ENCODE measurements around the gene BCORL1.

Gene BCORL1

DNA sequence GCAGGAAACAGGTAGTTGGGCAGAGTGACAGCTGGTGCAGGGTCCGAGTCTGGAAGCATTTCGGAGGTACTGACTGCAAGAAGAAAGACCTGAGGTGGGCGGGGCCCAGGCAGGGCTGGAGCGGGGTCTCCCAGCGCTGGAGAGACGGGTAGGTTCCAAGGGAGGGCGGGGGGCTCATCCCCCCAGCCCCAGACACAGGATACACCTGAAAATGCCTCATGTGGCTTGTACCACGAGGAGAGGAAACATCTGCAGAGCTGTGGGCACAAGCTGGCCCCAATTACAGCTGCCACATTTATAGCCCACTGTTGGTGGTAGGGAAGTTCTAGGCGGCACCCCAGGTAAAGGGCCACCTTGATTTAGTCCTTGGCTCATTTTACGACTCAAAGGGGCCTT lies 89.9 kb downstream of the BCORL1 start:
- no peak for DNase-seq

DNA sequence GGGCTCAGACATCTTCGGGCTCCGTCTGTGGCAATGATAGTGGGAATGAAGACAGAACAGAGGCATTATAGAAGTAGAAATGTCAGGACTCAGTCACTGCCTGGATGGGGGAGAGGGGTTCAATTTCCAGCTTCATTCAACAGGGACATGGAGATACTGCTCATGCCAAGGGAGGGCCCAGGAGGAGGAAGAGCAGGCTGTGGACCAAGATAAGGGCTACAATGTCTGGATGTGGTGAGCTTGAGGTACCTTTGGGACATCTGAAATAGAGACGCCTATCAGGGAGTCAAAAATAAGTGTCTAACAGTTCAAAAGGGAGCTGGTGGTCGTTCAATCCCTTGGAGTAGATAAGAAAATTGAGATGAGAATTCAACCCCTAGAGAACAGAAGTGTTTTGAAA lies 93.3 kb downstream of the BCORL1 start:
- DNase-seq, result no peak

- no peak for DNase-seq
These were observed 97.5 kb downstream of the BCORL1 start for GRCh38 chrX:130079824-130080406.

- DNase-seq, result no peak
These were observed 98.4 kb downstream of the BCORL1 start for GRCh38 chrX:130080791-130081367.

DNA sequence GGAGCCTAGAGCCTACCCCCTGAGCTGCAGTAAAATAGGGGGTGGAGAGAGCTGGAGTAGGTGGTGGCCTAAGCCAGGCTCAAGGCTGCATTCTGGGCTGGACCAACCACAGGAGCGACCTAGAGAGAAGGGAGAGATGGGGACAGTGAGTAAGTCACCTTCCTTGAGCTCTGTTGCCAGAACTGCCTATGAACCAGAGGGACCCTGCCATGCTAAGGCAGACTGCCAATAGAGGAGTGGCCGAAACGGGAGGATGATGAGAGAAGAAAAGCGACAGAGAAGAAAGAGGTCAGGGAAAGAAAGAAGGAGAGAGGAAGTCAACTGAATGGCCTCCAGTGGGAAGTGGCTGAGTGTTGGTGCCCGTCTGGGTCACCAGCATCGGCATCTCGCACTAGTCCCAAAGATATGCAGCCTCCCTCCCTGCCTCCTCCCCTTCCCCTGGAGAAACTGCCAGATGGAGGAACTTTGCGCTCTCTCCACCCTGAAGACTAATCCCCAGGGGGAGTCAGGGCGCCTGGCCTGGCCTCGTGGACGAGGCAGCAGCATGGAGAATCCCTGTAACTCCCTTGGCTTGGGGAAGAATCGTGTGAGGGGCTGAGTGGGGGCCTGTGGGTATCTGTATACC lies 99.1 kb downstream of the BCORL1 start:
- no peak for DNase-seq

DNA sequence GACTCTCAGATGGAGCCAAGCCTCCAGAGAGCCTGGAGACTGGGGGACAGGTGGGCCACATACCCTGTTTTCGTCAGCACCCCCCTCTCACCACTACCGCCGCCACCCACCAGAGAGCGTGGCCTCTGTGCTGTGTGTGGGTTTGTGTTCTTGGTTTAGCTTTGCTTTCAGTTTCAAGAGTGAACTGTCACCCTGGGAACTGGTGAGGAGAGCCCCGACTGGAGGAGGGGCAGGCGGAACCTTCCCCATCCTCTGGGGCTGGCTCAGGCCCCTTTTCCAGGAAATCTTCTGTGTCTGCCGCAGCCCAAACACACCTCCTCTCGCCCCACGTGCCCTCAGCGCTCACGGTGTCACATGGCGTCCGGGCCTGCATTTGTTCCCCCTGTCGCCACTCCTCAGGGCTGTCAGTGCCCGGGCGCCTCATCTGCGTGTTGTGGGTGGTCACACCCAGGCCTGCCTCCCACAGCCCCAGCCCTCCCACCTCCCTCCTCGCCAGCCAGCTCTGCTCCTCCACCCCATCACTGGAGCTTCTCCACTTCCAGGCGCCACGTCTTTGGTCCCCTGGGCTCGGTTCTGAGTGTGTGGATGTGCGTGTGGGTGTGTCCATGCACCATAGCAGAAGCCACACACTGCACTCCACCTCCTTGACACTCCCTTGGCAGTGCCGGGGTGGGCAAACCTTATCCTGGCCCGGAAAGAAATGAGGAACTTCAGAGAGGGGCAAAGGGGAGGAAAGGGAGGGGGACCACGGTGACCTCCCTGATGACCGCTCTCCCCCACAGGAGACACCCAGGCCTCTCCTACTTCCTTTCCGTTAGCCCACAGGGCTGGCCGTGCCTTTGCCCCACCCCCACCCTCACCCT lies 100.0 kb downstream of the BCORL1 start:
- no peak for DNase-seq

GRCh38 chrX:130083107-130083490 lies 100.7 kb downstream of the BCORL1 start:
- DNase-seq, result no peak

GRCh38 chrX:130083656-130084382 lies 101.4 kb downstream of the BCORL1 start:
- no peak for DNase-seq

DNA sequence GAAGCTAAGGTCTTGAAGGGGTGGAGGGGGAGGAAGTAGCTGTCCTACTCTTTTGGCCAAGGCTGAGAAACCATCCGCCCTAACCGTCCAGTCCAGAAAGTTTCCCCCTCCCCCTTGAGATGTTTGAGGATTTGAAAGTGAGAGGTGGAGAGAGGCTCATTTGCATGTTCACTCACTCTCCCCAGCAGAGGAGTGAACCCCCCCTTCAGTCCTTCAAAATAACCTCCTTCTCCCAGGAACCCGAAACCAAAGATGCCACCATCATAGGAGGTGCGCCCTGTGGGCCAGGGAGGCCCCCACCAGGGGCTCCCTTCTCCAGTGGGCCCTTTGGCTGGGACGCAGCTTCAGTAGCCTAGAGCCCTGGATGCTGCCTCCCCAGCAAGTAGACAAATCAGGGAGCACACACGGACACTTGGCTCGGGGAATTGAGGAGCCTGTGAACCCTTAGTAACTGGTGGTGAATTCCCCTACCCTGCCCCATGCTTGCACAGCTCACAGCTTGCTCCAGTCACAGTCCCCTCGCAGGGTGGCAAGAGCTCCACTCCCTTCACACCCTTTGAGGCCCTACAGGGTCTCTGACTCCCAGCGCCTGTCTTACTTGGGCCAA lies 102.3 kb downstream of the BCORL1 start:
- DNase-seq, result no peak

DNA sequence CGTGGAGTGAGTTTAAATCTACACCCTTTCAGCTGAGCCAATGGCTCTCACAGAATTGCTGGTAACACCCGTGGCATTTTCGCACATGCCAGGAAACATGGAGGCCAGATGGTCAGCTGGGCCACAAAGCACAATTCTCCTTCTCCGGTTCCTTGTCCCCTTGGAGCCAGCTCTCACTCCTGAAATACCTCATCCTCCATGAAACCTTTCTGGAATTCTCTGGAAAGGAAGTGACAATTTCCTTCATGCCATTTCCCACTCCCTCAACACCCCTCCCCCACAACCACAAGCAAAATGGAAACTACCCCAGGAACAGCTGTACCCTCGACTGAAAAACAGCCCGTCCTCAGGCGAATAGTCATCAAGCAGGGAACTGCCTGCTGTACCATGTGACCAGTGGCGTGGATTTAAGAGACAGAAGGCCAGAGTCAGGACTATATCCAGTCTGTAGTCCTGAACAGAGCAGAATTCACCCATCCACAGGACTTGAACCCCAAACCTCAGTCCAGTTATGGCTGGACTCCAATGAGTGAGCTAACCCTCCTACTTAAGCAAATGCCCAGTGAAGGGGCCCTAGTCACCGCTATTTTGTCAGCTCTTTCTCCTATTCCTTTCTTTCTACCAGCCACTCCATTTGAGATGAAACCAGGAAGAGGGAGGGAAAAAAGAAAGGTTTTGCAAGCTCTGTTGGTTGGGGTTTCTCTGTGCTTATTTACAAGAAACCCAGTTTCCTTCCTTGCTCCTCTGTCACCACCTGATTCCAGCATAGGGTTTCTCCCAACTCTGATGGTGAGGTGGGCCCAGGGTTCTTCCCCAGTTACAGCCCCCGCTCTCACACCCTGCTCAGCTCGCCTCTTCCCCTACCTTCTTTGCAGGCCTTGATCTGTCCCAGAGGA lies 103.4 kb downstream of the BCORL1 start:
- DNase-seq, result no peak

DNA sequence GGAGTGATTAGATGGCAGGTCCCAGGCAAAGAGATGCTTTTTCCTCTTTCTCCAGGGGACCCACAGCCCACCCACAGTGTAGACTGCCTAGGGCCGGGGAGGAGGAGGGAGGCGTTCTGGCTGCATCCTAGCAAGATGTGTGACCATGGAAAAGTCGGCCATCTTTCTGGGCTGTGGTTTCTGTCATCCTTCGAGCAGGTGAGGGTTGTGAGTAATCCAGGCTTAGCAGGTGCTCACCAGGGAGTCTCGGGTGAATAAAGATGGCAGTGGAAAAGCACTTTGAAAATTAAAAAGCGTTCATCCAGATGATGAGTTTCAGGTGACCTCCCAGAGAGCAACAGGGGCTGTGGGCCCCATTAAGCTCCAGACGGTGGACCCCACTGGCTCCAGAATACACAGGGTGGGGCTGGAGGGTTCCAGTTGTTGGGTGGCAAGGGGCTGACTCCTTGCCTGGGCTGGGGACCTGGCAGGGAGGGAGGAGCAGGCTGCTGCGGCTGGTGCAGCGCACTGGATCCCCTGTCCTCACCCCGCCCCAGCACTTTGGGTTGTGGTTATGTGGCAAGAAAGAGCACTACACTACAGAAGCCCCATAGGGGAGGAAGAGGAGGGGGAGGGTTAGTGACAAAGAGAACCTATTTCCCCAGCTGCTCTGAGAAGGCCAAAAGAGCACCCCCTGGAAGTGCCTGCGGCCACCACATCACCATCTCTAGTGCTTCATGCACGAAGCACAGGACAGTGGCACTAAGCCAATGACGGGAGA lies 104.2 kb downstream of the BCORL1 start:
- DNase-seq, result peak; percentile 55

- DNase-seq, result no peak
These were observed 107.9 kb downstream of the BCORL1 start for GRCh38 chrX:130090364-130090763.

GRCh38 chrX:130091980-130092522 lies 109.6 kb downstream of the BCORL1 start:
- no peak for DNase-seq

GRCh38 chrX:130093271-130093670 lies 110.8 kb downstream of the BCORL1 start:
- DNase-seq, result no peak

DNA sequence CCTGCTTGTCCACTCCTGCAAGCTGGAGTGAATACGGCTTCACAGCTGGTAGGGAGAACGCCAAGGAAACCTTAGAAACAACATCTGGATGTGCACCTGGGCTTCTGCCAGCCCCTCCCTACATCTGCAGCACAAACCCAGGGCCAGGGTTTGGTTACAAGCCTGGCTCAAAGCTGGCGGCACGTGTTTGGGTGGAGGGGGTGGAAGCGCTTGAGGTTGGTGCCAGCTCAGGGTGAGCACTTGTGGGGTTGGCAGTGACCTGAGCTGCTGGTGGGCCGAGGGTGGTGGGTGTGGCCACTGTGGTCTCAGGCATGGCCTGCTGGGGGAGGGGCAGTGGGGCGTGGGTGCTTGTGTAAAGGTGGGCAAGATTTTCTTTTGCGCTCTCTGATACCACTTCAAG lies 112.3 kb downstream of the BCORL1 start:
- no peak for DNase-seq

- no peak for DNase-seq
These were observed 113.0 kb downstream of the BCORL1 start for GRCh38 chrX:130095249-130096030.

GRCh38 chrX:130097507-130098209 lies 115.2 kb downstream of the BCORL1 start:
- no peak for DNase-seq

DNA sequence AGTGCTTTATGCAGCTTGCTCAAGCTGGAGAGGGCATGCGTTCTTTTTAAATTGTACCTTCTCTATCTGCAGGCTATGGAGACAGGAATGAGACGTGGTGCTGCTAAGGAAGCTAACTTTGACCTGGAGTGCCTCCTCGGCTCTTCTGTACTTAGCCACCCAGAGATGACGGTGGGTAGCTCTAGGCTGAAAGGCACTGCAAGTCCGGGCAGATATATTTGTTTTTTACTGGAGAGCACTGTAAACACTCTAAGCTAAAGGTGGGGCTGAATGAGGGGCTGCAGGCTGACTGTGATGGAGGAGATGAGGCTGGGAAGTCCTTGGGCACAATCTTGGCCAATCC lies 115.7 kb downstream of the BCORL1 start:
- DNase-seq, result no peak

DNA sequence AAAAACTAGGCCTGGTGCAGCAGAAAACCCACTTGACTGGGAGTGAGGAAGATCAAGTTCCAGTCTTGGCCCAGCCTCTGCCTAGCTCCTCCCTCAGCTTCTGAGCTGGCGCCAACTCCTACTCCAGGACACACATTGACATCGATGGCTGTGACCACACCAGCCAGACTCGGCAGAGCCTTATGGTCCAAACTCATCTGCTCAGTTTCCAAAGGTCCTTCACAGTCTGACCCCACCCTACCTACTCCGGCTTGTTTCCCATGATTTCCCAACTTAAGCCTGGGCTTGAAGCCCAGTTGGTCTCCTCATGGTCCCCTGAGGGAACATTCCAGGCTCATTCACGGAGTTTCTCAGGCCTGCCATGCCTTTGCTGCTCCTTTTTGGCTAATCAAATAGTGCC lies 117.7 kb downstream of the BCORL1 start:
- no peak for DNase-seq
